Astrocyte of the cerebellum (primary cell): Measurements from ENCODE around the gene UTRN.

Experiments used
- DNase-seq: peaks from one replicate; pipeline ENCODE4 v3.0.0-alpha.2; 2011; ENCODE audit warnings: low read depth
- H3K4me3 ChIP-seq: 2 replicates; pipeline ENCODE4 v1.5.1; 2011; ENCODE audit warnings: mild to moderate bottlenecking, low read depth, low read length, moderate library complexity
- CTCF ChIP-seq: IDR thresholded peaks from 2 replicates; pipeline ENCODE4 v1.5.1; 2012; ENCODE audit warnings: low read length, low read depth, moderate library complexity, mild to moderate bottlenecking; ENCODE audit errors: missing control alignments
- in situ Hi-C: cut with HindIII; loops from 2 replicates; pipeline ENCODE4 v1.10.0; 2017; ENCODE audit warnings: low sequenced_read_pairs

Gene UTRN

GRCh38 chr6:144286503-144287393, 1.6 kb downstream of the UTRN start:
- TF ChIP-seq CTCF, result no peak
- in situ Hi-C loops, result loop anchor here (5.0 to 25.0 kb wide), 3 partner anchors 51 to 191 kb away; no protein-coding TSS in a partner anchor
- peak overlapping the region; percentile 82 for H3K4me3 ChIP-seq
- peak; percentile 81 for DNase-seq

- TF ChIP-seq CTCF, result no peak
- H3K4me3 ChIP-seq, result no peak overlapping the region
- no peak for DNase-seq
- in situ Hi-C loops, result loop anchor here (5.0 to 25.0 kb wide), 3 partner anchors 48 to 188 kb away; no protein-coding TSS in a partner anchor
Measured at GRCh38 chr6:144289006-144289405, 3.9 kb downstream of the UTRN start.

GRCh38 chr6:144292372-144292771, 7.2 kb downstream of the UTRN start:
- no peak for DNase-seq
- no peak for TF ChIP-seq CTCF
- no peak overlapping the region for H3K4me3 ChIP-seq
- in situ Hi-C loops, result loop anchor here (25.0 kb wide), 1 partner anchor 180 kb away; no protein-coding TSS in a partner anchor

DNA sequence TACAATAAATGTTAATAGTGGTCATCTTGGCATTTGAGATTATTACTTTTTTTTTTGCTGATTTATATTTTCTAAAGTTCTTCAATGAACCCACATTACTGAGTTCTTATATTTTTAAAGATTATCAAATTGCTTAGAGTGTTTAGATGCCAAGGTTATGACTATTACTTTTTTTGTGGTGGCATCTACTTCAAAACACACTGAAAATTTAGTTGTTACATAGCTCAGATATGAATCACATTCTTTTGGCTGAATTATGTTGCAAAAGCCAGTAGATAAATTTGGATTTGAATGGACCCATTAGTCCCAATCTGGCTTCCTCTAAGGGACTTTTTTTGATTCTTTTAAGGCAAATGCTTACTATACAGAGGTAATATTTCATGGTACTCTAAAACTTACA, 8.9 kb downstream of the UTRN start:
- in situ Hi-C loops, result loop anchor here (25.0 kb wide), 1 partner anchor 182 kb away; no protein-coding TSS in a partner anchor
- peak; percentile 79 for DNase-seq
- no peak for TF ChIP-seq CTCF
- no peak overlapping the region for H3K4me3 ChIP-seq

GRCh38 chr6:144295211-144295610, 10.1 kb downstream of the UTRN start:
- in situ Hi-C loops, result loop anchor here (5.0 to 25.0 kb wide), 3 partner anchors 78 to 183 kb away; no protein-coding TSS in a partner anchor
- TF ChIP-seq CTCF, result no peak
- DNase-seq, result no peak
- no peak overlapping the region for H3K4me3 ChIP-seq

GRCh38 chr6:144295981-144296767, 11.0 kb downstream of the UTRN start:
- DNase-seq, result no peak
- TF ChIP-seq CTCF, result no peak
- in situ Hi-C loops, result loop anchor here (5.0 to 25.0 kb wide), 3 partner anchors 79 to 184 kb away; no protein-coding TSS in a partner anchor
- H3K4me3 ChIP-seq, result no peak overlapping the region
